ENCODE results near the gene HADH.

The HADH gene

GRCh38 chr4:108035691-108036090 is 46.0 kb downstream of the HADH start:
- H3K4me3 ChIP-seq (ENCODE audit: low read depth, low read length) = no peak overlapping the region
- CTCF ChIA-PET = interaction anchor here (1.0 to 7.9 kb wide), 4 partner anchors 8 to 537 kb away, joined by 3 to 67 read pairs (median 6); no protein-coding TSS in a partner anchor
- TF ChIP-seq CTCF (IDR thresholded peaks at IDR 0.05; ENCODE audit: insufficient read depth, low read length, missing control alignments) = no peak
- no peak for DNase-seq (ENCODE audit: low read depth, low spot score)
- POLR2A ChIA-PET = interaction anchor here (0.6 kb wide), 1 partner anchor 270 kb away, joined by 3 read pairs; no protein-coding TSS in a partner anchor

- no peak for TF ChIP-seq CTCF (IDR thresholded peaks at IDR 0.05; ENCODE audit: insufficient read depth, low read length, missing control alignments)
- ChIA-PET POLR2A (no interaction called here), CTCF (no interaction called here)
- no peak for DNase-seq (ENCODE audit: low read depth, low spot score)
- no peak overlapping the region for H3K4me3 ChIP-seq (ENCODE audit: low read depth, low read length)
Measured at GRCh38 chr4:108036213-108036612, 46.5 kb downstream of the HADH start.

GRCh38 chr4:108037884-108038283 is 48.2 kb downstream of the HADH start:
- H3K4me3 ChIP-seq (ENCODE audit: low read depth, low read length) = no peak overlapping the region
- no peak for DNase-seq (ENCODE audit: low read depth, low spot score)
- ChIA-PET POLR2A (no interaction called here), CTCF (no interaction called here)
- no peak for TF ChIP-seq CTCF (IDR thresholded peaks at IDR 0.05; ENCODE audit: insufficient read depth, low read length, missing control alignments)

- no peak for TF ChIP-seq CTCF (IDR thresholded peaks at IDR 0.05; ENCODE audit: insufficient read depth, low read length, missing control alignments)
- DNase-seq (ENCODE audit: low read depth, low spot score) = no peak
- ChIA-PET CTCF (interaction anchor here (1.1 to 1.6 kb wide), 2 partner anchors 8 to 24 kb away, joined by 3 to 7 read pairs; no protein-coding TSS in a partner anchor), POLR2A (no interaction called here)
- H3K4me3 ChIP-seq (ENCODE audit: low read depth, low read length) = no peak overlapping the region
Measured at GRCh38 chr4:108042927-108043326, 53.2 kb downstream of the HADH start.

- no peak overlapping the region for H3K4me3 ChIP-seq (ENCODE audit: low read depth, low read length)
- no peak for TF ChIP-seq CTCF (IDR thresholded peaks at IDR 0.05; ENCODE audit: insufficient read depth, low read length, missing control alignments)
- no peak for DNase-seq (ENCODE audit: low read depth, low spot score)
- POLR2A ChIA-PET = no interaction called here
- CTCF ChIA-PET = interaction anchor here (1.1 to 1.6 kb wide), 2 partner anchors 8 to 25 kb away, joined by 3 to 7 read pairs; no protein-coding TSS in a partner anchor
Measured at GRCh38 chr4:108043526-108043925, 53.8 kb downstream of the HADH start.

GRCh38 chr4:108044951-108045686 is 55.4 kb downstream of the HADH start:
- no peak overlapping the region for H3K4me3 ChIP-seq (ENCODE audit: low read depth, low read length)
- no peak for DNase-seq (ENCODE audit: low read depth, low spot score)
- CTCF ChIA-PET = interaction anchor here (0.9 to 1.5 kb wide), 3 partner anchors 14 to 526 kb away, joined by 3 to 4 read pairs (median 3); no protein-coding TSS in a partner anchor
- TF ChIP-seq CTCF (IDR thresholded peaks at IDR 0.05; ENCODE audit: insufficient read depth, low read length, missing control alignments) = no peak
- POLR2A ChIA-PET = no interaction called here
